Measurements from ENCODE around the gene DAPP1. TPM values are rescaled to one million over a fixed set of nuclear protein-coding genes. Genes with fewer than 3 reads are reported as not detected.
A peak's percentile ranks its signal among the peaks of the same experiment; 100 is the strongest.

DAPP1 gene
- total RNA-seq, 1 donor from 2014 or later, result not detected

DNA sequence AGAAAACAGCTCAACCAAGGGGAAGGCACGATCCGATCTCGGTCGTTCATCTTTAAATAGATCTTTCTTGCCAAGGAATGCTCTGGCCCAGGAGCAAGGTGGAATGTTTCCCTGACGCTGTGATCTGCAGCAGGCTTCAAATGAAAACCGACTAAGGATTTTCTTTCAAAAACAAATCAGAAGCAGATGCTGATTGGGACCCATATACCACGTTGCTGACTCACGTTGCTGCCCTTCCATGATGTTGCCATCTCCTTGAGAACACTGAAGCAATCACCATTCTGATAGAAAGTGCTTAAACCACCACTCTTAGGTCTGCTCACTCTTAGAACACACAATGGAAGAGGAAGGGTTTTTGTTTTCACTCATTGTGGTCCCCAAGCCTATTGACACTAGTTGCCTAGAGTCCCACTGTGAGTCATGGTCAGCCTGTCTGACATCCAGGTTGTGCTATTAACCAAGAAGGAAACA is 51.5 kb downstream of the DAPP1 start:
- DNase-seq (ENCODE audit: low spot score), result peak; percentile 26
- H3K4me1 ChIP-seq, result no peaks in the 10 kb centered on the region
- no peak for TF ChIP-seq EZH2phosphoT487 (IDR thresholded peaks at IDR 0.05)
- no peak for TF ChIP-seq EZH2 (IDR thresholded peaks at IDR 0.05)
- TF ChIP-seq, protein P1, sequence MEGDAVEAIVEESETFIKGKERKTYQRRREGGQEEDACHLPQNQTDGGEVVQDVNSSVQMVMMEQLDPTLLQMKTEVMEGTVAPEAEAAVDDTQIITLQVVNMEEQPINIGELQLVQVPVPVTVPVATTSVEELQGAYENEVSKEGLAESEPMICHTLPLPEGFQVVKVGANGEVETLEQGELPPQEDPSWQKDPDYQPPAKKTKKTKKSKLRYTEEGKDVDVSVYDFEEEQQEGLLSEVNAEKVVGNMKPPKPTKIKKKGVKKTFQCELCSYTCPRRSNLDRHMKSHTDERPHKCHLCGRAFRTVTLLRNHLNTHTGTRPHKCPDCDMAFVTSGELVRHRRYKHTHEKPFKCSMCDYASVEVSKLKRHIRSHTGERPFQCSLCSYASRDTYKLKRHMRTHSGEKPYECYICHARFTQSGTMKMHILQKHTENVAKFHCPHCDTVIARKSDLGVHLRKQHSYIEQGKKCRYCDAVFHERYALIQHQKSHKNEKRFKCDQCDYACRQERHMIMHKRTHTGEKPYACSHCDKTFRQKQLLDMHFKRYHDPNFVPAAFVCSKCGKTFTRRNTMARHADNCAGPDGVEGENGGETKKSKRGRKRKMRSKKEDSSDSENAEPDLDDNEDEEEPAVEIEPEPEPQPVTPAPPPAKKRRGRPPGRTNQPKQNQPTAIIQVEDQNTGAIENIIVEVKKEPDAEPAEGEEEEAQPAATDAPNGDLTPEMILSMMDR (IDR thresholded peaks at IDR 0.05), result no peak
- no peaks in the 10 kb centered on the region for H4K20me1 ChIP-seq (ENCODE audit: low read depth)
- H3K36me3 ChIP-seq, result no peaks in the 10 kb centered on the region
- Mint-ChIP-seq H3K27me3 (ENCODE audit: insufficient read depth, low read depth) (no peaks in the 10 kb centered on the region), H3K9me3 (no peaks in the 10 kb centered on the region), H3K36me3 (no peaks in the 10 kb centered on the region), H3K4me3 (no peak overlapping the region), H3K27ac (no peak overlapping the region), H3K4me1 (peaks cover 8% of the 10 kb centered on the region)
- H3K27ac ChIP-seq, result no peak overlapping the region
- H3K4me2 ChIP-seq, result no peak overlapping the region
- no peaks in the 10 kb centered on the region for H3K27me3 ChIP-seq
- H3K9me3 ChIP-seq (ENCODE audit: low read depth), result no peaks in the 10 kb centered on the region
- H3K9ac ChIP-seq, result no peak overlapping the region
- no peak overlapping the region for H2AFZ ChIP-seq (replicated peaks)
- no peaks in the 10 kb centered on the region for H3K79me2 ChIP-seq (ENCODE audit: low read depth)
- H3K4me3 ChIP-seq, result no peak overlapping the region
- H3F3A ChIP-seq (ENCODE audit: low read depth), result no peaks in the 10 kb centered on the region

GRCh38 chr4:99872570-99872969 is 55.9 kb downstream of the DAPP1 start:
- H3K27ac ChIP-seq, result no peak overlapping the region
- H2AFZ ChIP-seq (replicated peaks), result no peak overlapping the region
- H3K4me3 ChIP-seq, result no peak overlapping the region
- no peaks in the 10 kb centered on the region for H3K4me1 ChIP-seq
- Mint-ChIP-seq H3K4me3 (no peak overlapping the region), H3K9me3 (no peaks in the 10 kb centered on the region), H3K4me1 (peaks cover 8% of the 10 kb centered on the region), H3K27me3 (ENCODE audit: insufficient read depth, low read depth) (no peaks in the 10 kb centered on the region), H3K27ac (no peak overlapping the region), H3K36me3 (no peaks in the 10 kb centered on the region)
- DNase-seq (ENCODE audit: low spot score), result no peak
- H3K27me3 ChIP-seq, result no peaks in the 10 kb centered on the region
- no peaks in the 10 kb centered on the region for H3K9me3 ChIP-seq (ENCODE audit: low read depth)
- H3K4me2 ChIP-seq, result no peak overlapping the region
- H3K36me3 ChIP-seq, result no peaks in the 10 kb centered on the region
- H4K20me1 ChIP-seq (ENCODE audit: low read depth), result no peaks in the 10 kb centered on the region
- H3K79me2 ChIP-seq (ENCODE audit: low read depth), result no peaks in the 10 kb centered on the region
- H3F3A ChIP-seq (ENCODE audit: low read depth), result no peaks in the 10 kb centered on the region
- TF ChIP-seq, protein P1 (IDR thresholded peaks at IDR 0.05), result no peak
- H3K9ac ChIP-seq, result no peak overlapping the region

GRCh38 chr4:99875071-99875470 is 58.4 kb downstream of the DAPP1 start:
- Mint-ChIP-seq H3K4me3 (no peak overlapping the region), H3K27ac (no peak overlapping the region), H3K27me3 (ENCODE audit: insufficient read depth, low read depth) (no peaks in the 10 kb centered on the region), H3K9me3 (no peaks in the 10 kb centered on the region), H3K4me1 (no peaks in the 10 kb centered on the region), H3K36me3 (no peaks in the 10 kb centered on the region)
- TF ChIP-seq EZH2phosphoT487 (IDR thresholded peaks at IDR 0.05), result no peak
- TF ChIP-seq, protein P1 (IDR thresholded peaks at IDR 0.05), result no peak
- TF ChIP-seq EZH2 (IDR thresholded peaks at IDR 0.05), result no peak
- H3F3A ChIP-seq (ENCODE audit: low read depth), result no peaks in the 10 kb centered on the region
- H3K27ac ChIP-seq, result no peak overlapping the region
- no peaks in the 10 kb centered on the region for H3K79me2 ChIP-seq (ENCODE audit: low read depth)
- H3K4me2 ChIP-seq, result no peak overlapping the region
- no peak overlapping the region for H3K4me3 ChIP-seq
- H2AFZ ChIP-seq (replicated peaks), result no peak overlapping the region
- H3K9me3 ChIP-seq (ENCODE audit: low read depth), result no peaks in the 10 kb centered on the region
- DNase-seq (ENCODE audit: low spot score), result no peak
- no peaks in the 10 kb centered on the region for H3K4me1 ChIP-seq
- H3K27me3 ChIP-seq, result no peaks in the 10 kb centered on the region
- no peak overlapping the region for H3K9ac ChIP-seq
- H4K20me1 ChIP-seq (ENCODE audit: low read depth), result no peaks in the 10 kb centered on the region
- no peaks in the 10 kb centered on the region for H3K36me3 ChIP-seq

Data from neural progenitor cell (in vitro differentiated cells).